GM18508 (cell line): ENCODE data around the gene MBD4.
"Not testable (repeated sequence)": the region's sequence is repeated elsewhere in the genome, so short reads cannot be mapped to it uniquely, and the experiment has no call there.

ENCODE experiments used
- ATAC-seq: cut with Tn5 transposase; IDR thresholded peaks from one replicate; pipeline ENCODE4 v1.9.1; 2021; ENCODE audit warnings: moderate number of reproducible peaks; ENCODE audit not compliant: insufficient read depth, unreplicated experiment

MBD4 gene

GRCh38 chr3:129387487-129387886, 52.3 kb downstream of the MBD4 start:
- ATAC-seq = no peak

GRCh38 chr3:129386984-129387383, 52.8 kb downstream of the MBD4 start:
- ATAC-seq = no peak

- ATAC-seq = not testable (repeated sequence)
Measured at GRCh38 chr3:129385507-129385906, 54.2 kb downstream of the MBD4 start.

GRCh38 chr3:129384594-129385323, 55.0 kb downstream of the MBD4 start:
- ATAC-seq = no peak

GRCh38 chr3:129384103-129384502, 55.6 kb downstream of the MBD4 start:
- not testable (repeated sequence) for ATAC-seq

GRCh38 chr3:129383292-129383860, 56.4 kb downstream of the MBD4 start:
- ATAC-seq = peak; percentile 72

GRCh38 chr3:129382366-129382765, 57.4 kb downstream of the MBD4 start:
- ATAC-seq = no peak
